Measurements from ENCODE around the gene PML.

DNA sequence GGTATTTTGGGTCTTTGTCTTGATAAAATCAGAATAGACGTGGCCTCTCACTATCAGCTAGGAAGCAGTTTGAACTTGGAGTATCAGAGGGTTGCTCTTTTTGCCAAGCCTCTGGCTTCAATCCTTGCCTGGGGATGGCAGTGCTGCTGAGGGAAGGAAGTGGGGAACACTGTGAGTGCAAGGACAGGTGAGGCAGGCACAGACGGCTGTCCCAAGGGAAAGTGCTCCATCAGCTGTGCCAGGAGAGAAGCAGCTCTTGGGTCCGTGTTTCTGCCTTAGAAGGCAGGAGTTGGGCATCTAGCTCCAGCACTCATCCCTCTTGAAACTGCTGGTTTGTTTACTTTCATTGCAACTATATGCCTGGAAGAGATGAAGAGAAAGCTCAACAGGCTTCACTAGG, 33.2 kb downstream of the PML start:
- TF ChIP-seq TAF1 (IDR thresholded peaks at IDR 0.05; ENCODE audit: low read depth) (no peak), REST (IDR thresholded peaks at IDR 0.05; ENCODE audit: low read depth) (no peak)
